ENCODE results near the gene KDM3A. TPM values are rescaled to one million over a fixed set of nuclear protein-coding genes. Genes with fewer than 3 reads are reported as not detected.

The KDM3A gene
- total RNA-seq, 1 donor from 2014 or later, result 63.9 TPM

DNA sequence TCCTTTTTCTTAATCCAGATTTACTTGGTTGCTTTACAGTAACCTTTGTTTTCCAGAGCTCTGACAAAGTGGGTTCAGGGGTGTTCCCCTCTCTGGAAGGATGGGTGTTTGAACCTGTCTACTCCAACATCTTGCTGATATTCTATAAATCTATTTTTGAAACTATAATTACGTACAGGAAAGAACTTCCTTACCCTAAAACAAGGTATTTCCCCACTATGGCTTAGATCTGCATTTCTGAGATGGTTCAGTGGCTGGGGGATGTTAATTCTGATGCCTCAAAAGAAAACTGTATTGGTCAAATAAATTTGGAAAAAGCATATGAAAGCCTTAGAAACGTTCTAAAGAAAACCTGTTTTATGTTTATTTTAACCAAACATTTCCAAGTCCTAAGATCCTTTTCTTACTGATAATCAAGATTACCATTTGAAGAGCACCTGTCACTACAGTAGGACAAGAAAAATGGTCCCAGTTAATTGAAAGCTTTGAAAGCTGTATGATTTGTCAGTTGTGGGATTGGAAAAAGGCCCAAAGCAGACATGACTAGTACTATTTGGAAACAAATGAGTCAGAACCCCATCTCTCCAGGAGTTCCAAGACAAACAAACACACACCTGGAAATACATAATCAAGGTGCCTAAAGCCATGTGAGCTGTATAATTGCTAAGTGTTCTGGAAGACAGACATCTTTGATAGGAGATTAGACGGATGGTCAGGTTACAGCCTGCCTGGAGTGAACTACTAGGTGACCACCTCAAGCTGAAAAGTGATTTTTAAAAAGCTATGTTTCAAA lies 57.5 kb downstream of the KDM3A start:
- H3K27me3 Mint-ChIP-seq (ENCODE audit: unreplicated experiment), result peaks cover 4% of the 10 kb centered on the region
- H3K27ac Mint-ChIP-seq (ENCODE audit: unreplicated experiment), result no peak overlapping the region
- peak overlapping the region; percentile 83 for H3K4me3 Mint-ChIP-seq (ENCODE audit: unreplicated experiment)
- H3K36me3 Mint-ChIP-seq (ENCODE audit: low read depth, unreplicated experiment), result peaks cover 87% of the 10 kb centered on the region
- peaks cover 10% of the 10 kb centered on the region for H3K9me3 Mint-ChIP-seq (ENCODE audit: unreplicated experiment)
- H3K4me1 Mint-ChIP-seq (ENCODE audit: unreplicated experiment), result no peaks in the 10 kb centered on the region
- TF ChIP-seq, protein P1, sequence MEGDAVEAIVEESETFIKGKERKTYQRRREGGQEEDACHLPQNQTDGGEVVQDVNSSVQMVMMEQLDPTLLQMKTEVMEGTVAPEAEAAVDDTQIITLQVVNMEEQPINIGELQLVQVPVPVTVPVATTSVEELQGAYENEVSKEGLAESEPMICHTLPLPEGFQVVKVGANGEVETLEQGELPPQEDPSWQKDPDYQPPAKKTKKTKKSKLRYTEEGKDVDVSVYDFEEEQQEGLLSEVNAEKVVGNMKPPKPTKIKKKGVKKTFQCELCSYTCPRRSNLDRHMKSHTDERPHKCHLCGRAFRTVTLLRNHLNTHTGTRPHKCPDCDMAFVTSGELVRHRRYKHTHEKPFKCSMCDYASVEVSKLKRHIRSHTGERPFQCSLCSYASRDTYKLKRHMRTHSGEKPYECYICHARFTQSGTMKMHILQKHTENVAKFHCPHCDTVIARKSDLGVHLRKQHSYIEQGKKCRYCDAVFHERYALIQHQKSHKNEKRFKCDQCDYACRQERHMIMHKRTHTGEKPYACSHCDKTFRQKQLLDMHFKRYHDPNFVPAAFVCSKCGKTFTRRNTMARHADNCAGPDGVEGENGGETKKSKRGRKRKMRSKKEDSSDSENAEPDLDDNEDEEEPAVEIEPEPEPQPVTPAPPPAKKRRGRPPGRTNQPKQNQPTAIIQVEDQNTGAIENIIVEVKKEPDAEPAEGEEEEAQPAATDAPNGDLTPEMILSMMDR (IDR thresholded peaks at IDR 0.05; ENCODE audit: unreplicated experiment), result no peak
- no peak for DNase-seq (ENCODE audit: low spot score)

GRCh38 chr2:86499326-86499725 lies 58.2 kb downstream of the KDM3A start:
- Mint-ChIP-seq H3K9me3 (ENCODE audit: unreplicated experiment) (peaks cover 10% of the 10 kb centered on the region), H3K36me3 (ENCODE audit: low read depth, unreplicated experiment) (peaks cover 87% of the 10 kb centered on the region), H3K27ac (ENCODE audit: unreplicated experiment) (no peak overlapping the region), H3K27me3 (ENCODE audit: unreplicated experiment) (peaks cover 4% of the 10 kb centered on the region), H3K4me1 (ENCODE audit: unreplicated experiment) (no peaks in the 10 kb centered on the region), H3K4me3 (ENCODE audit: unreplicated experiment) (peak overlapping the region; percentile 83)
- TF ChIP-seq, protein P1 (IDR thresholded peaks at IDR 0.05; ENCODE audit: unreplicated experiment), result no peak
- DNase-seq (ENCODE audit: low spot score), result no peak

DNA sequence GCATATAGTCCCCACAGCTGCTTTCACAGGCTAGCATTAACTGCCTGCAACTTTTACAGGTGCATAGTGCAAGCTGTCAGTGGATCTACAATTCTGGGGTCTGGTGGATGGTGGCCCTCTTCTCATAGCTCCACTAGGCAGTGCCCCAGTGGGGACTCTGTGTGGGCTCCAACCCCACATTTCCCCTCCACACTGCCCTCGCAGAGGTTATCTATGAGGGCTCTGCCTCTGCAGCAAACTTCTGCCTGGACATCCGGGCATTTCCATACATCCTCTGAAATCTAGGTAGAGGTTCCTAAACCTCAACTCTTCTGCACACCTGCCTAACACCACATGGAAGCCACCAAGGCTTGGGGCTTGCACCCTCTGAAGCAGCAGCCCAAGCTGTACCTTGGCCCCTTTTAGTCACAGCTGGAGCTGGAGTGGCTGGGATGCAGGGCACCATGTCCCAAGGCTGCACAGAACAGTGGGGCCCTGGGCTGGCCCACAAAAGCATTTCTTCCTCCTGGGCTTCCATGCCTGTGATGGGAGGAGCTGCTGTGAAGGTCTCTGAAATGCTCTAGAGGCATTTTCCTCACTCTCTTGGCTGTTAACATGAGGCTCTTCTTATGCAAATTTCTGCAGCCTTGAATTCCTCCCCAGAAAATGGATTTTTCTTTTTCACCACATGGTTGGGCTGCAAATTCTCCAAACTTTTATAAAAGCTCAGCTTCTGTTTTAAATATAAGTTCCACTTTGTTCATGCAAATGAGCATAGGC lies 59.3 kb downstream of the KDM3A start:
- Mint-ChIP-seq H3K36me3 (ENCODE audit: low read depth, unreplicated experiment) (peaks cover 79% of the 10 kb centered on the region), H3K4me3 (ENCODE audit: unreplicated experiment) (peak overlapping the region; percentile 74), H3K27ac (ENCODE audit: unreplicated experiment) (no peak overlapping the region), H3K27me3 (ENCODE audit: unreplicated experiment) (peaks cover 4% of the 10 kb centered on the region), H3K4me1 (ENCODE audit: unreplicated experiment) (no peaks in the 10 kb centered on the region), H3K9me3 (ENCODE audit: unreplicated experiment) (peaks cover 10% of the 10 kb centered on the region)
- DNase-seq (ENCODE audit: low spot score), result no peak
- TF ChIP-seq, protein P1 (IDR thresholded peaks at IDR 0.05; ENCODE audit: unreplicated experiment), result no peak

DNA sequence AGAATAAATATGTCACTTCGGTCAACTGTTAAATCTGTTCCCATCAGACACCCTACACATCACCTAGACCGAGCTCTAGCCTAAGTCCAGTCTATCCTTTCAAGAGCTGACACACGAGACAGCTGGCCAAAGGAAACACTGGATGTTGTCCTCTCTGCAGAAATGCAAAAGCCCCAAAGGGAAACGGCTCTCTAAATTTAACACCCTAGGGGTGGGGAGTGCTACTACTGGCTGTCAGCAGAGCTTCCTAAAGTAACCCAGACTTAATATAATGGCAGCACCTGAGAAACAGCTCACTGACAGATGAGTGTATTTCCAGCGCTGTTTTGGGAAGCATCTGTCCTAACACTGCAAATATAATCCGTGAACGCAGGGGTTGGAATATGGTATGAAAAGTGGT lies 66.4 kb downstream of the KDM3A start:
- H3K27me3 Mint-ChIP-seq (ENCODE audit: unreplicated experiment), result peaks cover 2% of the 10 kb centered on the region
- H3K36me3 Mint-ChIP-seq (ENCODE audit: low read depth, unreplicated experiment), result peaks cover 28% of the 10 kb centered on the region
- H3K4me1 Mint-ChIP-seq (ENCODE audit: unreplicated experiment), result no peaks in the 10 kb centered on the region
- TF ChIP-seq, protein P1 (IDR thresholded peaks at IDR 0.05; ENCODE audit: unreplicated experiment), result no peak
- no peaks in the 10 kb centered on the region for H3K9me3 Mint-ChIP-seq (ENCODE audit: unreplicated experiment)
- no peak overlapping the region for H3K27ac Mint-ChIP-seq (ENCODE audit: unreplicated experiment)
- peak overlapping the region; percentile 12 for H3K4me3 Mint-ChIP-seq (ENCODE audit: unreplicated experiment)
- DNase-seq (ENCODE audit: low spot score), result no peak
